ENCODE results near the gene FOXP1. TPM values are rescaled to one million over a fixed set of nuclear protein-coding genes. Genes with fewer than 3 reads are reported as not detected.

The FOXP1 gene
- total RNA-seq, 1 experiment from 2014 or later: 75.3 TPM

- peaks cover 26 to 27% of the 10 kb centered on the region in 2 experiments for H3K4me1 Mint-ChIP-seq
- Histone ChIP-seq H3K9ac (ENCODE audit: extremely low read depth, insufficient read length, low read length) (no peak overlapping the region), H3T11ph (ENCODE audit: low read length) (no peak overlapping the region), H2BK5ac (ENCODE audit: insufficient read length, low read length) (no peak overlapping the region), H3K79me1 (ENCODE audit: insufficient read depth, low read depth, low read length, poor library complexity, severe bottlenecking) (no peaks in the 10 kb centered on the region), H3K79me2 (ENCODE audit: insufficient read depth, low read length) (no peaks in the 10 kb centered on the region), H2AFZ (ENCODE audit: low read length) (no peak overlapping the region), H4K5ac (ENCODE audit: insufficient read length, low read depth, low read length) (no peak overlapping the region), H3K18ac (ENCODE audit: insufficient read length, low read depth, low read length) (no peak overlapping the region), H4K8ac (replicated peaks; ENCODE audit: insufficient read length, low read depth, low read length) (no peak overlapping the region), H2BK20ac (ENCODE audit: low read depth, low read length, poor library complexity, severe bottlenecking) (no peak overlapping the region), H2AK5ac (ENCODE audit: insufficient read length, low read length) (no peak overlapping the region), H3K4me2 (ENCODE audit: insufficient read depth, insufficient read length, low read length) (no peak overlapping the region), H2BK12ac (ENCODE audit: insufficient read length, low read depth, low read length) (no peak overlapping the region), H3K4ac (ENCODE audit: low read depth, low read length) (no peak overlapping the region), H3K23ac (ENCODE audit: insufficient read length, low read depth, low read length) (no peak overlapping the region), H2BK15ac (ENCODE audit: low read depth, low read length) (no peak overlapping the region), H3K27ac (ENCODE audit: insufficient read length, low read depth, low read length) (no peak overlapping the region), H3K4me1 (ENCODE audit: insufficient read depth, low read length) (peaks cover 2% of the 10 kb centered on the region; the same call in 1 of the 2 replicates), H3K14ac (ENCODE audit: insufficient read depth, low read length) (no peak overlapping the region), H3K56ac (ENCODE audit: insufficient read length, low read depth, low read length) (no peak overlapping the region), H2BK120ac (ENCODE audit: low read depth, low read length, poor library complexity, severe bottlenecking) (no peak overlapping the region), H3K9me3 (ENCODE audit: control insufficient read depth, low read depth, low read length) (no peaks in the 10 kb centered on the region), H3K23me2 (ENCODE audit: insufficient read length, low read depth, low read length, poor library complexity, severe bottlenecking) (no peaks in the 10 kb centered on the region), H4K20me1 (ENCODE audit: control insufficient read depth, insufficient read depth, insufficient read length) (no peaks in the 10 kb centered on the region), H4K91ac (ENCODE audit: insufficient read length, low read depth, low read length) (no peak overlapping the region), H3K27me3 (ENCODE audit: insufficient read depth, low read length) (no peaks in the 10 kb centered on the region)
- no peak for TF ChIP-seq CTCF (conservative IDR thresholded peaks at IDR 0.05)
- DNase-seq: no peak
- H3K4me3 Mint-ChIP-seq: no peak overlapping the region
- peaks cover 4 to 7% of the 10 kb centered on the region in 2 experiments; a peak in 4 of 5 replicates for H3K9me3 Mint-ChIP-seq
- no peaks in the 10 kb centered on the region for H3K27me3 Mint-ChIP-seq (ENCODE audit: low read depth)
- no peak overlapping the region for H3K27ac Mint-ChIP-seq
- WGBS (ENCODE audit: extremely low coverage, insufficient read length, low lambda C conversion rate): no CpG with 5 or more reads among the region's 3 CpGs
- H3K36me3 Mint-ChIP-seq (ENCODE audit: insufficient read depth in 1 of 3, low read depth in 3 of 3): peaks cover 9 to 20% (median 12%) of the 10 kb centered on the region in 3 experiments; a peak in 6 of 7 replicates
Measured at GRCh38 chr3:71029770-71030169, 553.8 kb downstream of the FOXP1 start.

All from H9 (cell line).